HG03097 (cell line): Measurements from ENCODE around the gene PTPN14.

Experiments used
- ATAC-seq: cut with Tn5 transposase; IDR thresholded peaks from one replicate; pipeline ENCODE4 v1.9.1; 2021; ENCODE audit not compliant: unreplicated experiment, low FRiP score

PTPN14 gene

DNA sequence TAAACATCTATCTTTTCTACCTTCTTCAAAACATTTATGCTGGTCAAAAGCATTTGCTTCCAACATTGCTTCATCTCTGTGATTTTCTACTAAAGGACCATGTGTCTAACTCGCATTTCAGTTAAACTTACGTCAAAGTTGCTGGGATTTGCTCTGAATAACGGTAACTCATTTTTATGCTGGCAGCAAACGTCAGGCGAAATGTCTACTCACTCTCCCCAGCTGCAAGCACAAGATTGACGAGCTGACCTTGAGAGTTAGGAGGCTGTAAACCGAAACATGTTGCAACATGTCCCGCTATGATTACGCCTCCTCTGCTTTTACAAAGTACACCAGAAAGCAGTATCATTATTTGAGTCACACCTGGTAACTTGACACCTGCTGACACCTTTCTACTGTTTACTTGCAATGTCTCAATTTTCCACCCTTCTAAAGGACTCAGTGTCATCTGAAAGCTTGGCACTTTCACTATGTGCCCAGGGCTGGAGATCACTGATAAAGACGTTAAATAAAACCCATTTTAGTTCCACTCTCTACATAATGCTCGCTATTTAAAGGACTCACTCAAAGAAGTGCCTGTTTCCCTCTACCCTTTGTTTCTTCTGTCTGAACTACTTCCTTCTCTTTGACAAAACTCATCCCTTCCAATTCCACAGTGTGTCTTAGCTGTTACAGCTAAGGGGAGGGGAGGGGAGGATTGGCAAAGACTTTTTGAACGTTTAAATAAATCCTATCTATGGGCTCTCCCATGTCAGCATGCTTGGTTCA, 111.9 kb downstream of the PTPN14 start:
- ATAC-seq: peak; percentile 75

DNA sequence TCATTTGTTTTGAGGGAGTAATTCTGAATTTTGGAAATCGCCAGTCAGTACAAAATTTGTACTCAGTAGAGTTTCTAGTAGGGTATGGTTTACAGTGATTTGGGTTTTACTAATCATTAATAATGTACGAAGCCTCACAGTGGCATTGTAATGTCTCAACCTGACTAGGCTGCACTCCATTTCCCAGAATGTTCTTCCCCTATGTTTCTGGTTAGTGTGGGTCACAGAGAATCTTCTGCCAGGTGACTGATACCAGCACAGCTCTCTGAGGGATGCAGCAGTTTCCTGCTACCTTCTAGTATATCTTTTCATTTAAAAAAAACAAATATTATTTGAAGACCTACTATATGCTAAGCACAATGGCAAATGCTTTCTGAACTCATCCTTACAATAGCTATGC, 112.9 kb downstream of the PTPN14 start:
- ATAC-seq: no peak

DNA sequence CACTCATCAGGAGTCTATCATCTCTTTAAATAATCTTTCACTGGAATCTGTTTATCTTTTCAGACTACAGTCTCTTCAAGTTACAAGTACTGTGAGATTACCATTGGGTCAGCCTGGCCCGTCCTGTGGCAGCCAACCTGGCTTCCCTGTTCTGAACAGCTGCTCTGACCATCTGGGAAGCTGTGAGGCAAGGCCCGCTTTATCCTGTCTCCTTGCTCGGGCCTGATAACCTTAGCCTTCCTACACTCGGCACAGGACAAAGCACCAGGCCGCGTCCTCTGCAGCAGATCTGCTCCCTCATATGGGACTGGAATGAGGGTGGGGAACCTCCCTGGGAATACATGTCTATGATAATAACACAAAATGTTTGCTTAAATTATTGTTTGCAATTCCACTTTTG, 113.3 kb downstream of the PTPN14 start:
- no peak for ATAC-seq

DNA sequence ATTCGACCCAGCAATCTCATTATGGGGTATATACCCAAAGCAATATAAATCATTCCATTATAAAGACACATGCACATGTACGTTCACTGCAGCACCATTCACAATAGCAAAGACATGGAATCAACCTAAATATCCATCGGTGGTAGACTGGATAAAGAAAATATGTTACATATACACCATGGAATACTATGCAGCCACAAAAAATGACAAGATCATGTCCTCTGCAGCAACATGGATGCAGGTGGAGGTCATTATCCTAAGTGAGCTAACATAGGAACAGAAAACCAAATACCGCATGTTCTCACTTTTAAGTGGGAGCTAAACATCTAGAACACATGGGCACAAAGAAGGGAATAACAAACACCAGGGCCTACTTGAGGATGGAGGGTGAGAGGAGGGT, 115.5 kb downstream of the PTPN14 start:
- ATAC-seq: no peak

DNA sequence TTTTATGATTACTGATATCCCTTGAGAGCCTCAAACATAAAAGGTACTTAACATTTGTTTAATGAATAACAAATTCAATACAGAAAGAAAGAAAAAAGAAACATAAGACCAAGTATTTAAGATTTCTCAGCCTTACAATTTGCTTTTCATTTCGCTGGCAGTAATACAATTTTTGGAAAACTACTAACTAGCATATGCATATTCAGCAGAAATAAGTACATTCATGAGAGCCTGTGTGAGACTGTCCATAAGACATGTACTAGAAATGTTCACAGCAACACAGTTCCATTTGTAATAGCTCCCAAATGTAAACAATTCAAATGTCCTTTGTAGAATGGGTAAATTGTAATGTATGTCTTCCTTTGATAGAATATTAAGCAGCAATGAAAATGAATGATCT, 119.2 kb downstream of the PTPN14 start:
- no peak for ATAC-seq

DNA sequence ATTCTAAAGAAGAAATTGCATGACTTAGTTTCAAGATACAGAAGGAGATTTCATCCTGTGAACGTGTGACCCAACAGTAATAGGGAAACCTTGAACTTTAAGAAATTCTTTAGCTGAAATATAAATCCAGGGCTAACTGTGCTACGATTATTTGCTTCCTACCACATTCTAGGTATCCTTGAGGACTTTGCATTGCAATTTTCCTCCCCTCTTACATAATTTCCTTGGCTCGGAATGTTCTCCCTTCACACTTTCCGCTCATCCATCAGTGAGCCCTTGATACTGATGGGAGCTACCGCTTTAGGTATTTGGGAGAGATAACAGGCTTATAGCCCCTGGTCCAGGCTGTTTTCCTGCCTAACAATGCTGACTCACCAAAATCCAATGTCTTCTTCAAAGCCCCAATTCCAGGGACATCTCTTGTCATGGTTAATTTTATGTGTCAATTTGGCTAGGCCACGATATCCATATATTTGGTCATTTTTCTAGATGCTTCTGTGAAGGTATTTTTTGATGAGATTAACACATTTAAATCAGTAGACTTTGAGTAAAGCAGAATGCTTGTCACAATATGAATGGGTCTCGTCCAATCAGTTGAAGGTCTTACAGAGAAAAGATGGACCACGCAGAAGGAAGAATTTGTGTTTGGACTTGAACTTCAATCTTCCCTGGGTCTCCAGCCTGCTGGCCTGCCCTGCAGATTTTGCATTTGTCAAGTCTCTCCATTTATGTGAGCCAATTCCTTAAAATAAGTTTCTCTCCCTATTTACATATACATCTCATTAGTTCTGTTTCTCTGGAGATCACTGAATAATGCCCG, 121.2 kb downstream of the PTPN14 start:
- no peak for ATAC-seq

DNA sequence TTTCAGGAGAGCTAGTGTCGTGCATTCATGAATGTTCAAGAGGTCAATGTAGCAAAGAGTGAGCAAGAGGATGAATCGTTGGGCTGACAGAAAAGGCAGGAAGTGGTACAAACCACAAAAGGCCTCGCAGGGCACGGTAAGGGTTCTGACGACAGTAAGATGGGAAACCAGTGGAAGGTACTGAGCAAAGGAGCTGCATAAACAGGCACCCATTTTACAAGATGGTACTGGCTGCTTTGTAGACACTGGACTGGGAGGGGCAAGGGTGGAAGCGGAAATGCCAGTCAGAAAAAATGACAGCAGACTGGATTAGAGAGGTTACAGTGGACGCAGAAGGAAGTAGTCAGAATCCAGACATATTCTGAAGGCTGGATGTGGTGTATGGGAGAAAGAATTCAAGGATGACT, 123.5 kb downstream of the PTPN14 start:
- ATAC-seq: peak; percentile 99

DNA sequence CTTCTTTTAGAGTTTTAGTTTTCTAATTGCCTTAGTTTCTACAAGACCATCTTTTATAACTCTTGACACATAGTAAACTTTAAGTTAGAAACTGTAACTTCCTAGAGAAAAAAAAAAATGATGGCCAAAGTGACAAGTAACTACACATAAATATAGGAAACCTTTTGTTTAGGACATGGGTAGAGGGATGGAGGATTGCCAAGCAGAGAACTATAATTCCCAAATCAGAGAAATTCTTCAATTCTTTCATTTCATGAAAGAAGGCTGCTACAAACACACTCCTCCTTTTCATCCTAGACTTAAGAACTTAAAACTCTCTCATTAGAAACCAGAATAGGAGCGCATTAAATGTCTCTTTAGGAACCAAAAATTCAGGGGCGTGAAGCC, 125.0 kb downstream of the PTPN14 start:
- ATAC-seq: no peak

DNA sequence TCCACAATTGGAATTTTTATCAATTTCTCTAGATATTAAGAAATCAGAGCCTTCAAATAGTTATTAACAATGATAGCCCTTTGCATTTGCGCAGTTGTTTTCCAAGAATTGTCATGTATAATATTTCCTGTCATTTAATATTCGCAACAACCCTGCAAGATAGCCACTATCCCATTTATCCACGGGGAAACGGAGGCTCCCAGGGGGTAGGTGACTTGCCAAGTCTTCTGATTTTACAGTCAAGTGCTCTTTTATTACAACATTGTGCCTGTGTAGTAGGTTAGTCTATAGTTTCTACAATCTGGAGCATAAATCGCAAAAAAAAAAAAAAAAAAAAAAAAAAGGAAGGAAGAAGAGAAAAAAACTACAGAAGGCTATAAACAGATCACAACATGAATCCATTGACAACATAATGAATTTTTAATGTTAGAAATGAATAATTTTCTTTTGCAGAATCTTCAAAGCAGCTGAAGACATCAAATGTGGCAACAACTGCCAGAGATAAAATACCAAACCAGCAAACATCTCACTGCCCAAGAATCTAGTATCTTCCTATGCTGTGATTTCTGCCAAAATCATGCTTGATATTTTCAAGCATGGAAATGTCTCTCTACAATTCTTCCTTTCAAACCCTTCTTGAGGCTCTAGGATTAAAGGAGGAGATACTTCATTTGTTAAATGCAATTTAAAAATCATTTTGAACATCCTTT, 125.5 kb downstream of the PTPN14 start:
- ATAC-seq: no peak

DNA sequence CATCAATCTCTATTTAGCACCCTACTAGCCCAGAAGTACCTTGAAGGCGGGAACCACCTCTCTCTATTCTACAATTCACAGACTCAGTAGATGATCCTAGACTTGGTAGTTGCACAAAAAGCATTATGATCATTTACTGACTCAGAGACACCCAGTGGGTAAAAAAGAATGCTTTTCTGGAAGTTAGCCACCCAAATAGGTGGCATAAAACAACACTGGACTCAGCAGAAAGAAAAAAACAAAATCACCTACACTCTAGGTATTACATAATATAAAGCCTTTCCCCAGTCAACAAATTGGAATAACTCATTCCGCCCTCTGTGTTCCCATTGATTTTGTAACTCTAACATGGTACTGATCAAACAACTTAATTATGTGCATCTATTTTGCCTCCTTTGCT, 126.3 kb downstream of the PTPN14 start:
- ATAC-seq: no peak

DNA sequence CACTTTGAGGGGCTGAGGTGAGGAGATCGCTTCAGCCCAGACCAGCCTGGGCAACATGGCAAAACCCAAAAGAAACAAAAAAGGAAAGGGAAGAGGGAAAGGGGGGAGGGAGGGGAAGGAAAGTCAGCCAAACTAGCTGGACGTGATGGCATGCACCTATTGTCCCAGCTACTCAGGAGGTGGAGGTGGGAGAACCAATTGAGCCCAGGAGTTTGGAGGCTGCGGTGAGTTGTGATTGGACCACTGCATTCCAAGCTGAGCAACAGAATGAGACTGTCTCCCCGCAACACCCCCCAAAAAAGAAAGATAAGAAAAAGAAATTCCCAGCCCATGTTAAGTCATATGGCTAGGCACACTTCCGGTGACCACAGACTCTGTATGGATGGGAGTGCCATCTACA, 128.4 kb downstream of the PTPN14 start:
- ATAC-seq: no peak

DNA sequence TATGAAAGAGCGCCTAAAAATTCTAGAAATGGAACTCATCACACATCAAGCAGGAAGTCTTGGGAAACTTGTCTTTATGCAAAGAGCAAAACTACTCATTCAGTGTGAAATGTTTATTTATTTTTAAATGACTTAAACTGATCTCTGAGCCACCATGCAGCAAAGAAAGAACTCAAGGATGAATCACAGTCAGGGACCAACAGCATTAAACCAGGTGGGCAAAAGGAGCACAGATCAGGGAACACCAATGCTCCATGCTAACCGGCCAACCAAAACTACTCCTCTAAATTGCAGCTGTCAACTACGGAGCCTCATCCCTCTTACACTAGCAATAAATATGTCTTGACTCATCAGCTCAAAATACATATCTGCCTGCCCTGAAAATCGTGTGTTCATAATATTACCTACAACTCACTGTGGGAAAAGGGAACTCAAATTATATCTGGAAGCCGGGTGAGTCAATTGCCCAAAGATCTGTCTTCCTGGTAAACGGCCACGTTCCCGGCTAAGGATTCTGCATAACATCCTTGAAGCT, 129.2 kb downstream of the PTPN14 start:
- ATAC-seq: no peak

DNA sequence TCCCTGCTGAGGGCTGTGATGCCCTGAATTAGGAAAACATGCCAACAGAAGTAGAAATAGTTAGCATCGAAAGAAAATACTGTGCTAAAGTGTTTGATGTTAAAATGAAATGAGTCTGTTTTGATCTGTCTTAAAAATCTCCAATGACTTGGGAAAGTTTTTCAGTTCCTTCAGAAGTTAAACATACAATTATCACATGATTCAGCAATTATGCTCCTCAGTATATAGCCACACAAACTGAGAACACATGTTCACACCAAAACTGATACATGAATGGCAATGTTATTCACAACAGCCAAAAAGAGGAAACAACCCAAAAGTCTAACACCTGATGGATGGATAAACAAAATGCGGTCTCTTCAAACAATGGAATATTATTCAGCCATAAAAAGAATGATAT, 130.6 kb downstream of the PTPN14 start:
- ATAC-seq: no peak

DNA sequence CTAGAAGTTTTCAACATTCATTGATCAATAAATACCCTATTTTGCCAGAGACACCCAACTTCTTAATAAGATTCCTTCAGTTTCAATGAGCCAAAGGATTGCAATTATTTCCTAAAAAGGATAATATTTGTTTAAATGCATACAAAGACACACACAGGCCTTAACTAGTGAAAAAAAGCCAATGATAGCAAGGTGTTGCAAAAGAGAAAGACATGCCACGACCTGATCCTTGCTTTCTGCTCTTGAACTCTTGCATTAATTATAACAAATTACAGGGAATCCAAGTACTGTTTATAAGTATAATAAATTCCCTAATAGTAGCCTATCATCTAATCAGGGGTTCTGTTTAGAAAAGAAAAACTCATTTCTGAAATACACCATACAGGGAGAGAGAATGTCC, 131.1 kb downstream of the PTPN14 start:
- ATAC-seq: no peak

DNA sequence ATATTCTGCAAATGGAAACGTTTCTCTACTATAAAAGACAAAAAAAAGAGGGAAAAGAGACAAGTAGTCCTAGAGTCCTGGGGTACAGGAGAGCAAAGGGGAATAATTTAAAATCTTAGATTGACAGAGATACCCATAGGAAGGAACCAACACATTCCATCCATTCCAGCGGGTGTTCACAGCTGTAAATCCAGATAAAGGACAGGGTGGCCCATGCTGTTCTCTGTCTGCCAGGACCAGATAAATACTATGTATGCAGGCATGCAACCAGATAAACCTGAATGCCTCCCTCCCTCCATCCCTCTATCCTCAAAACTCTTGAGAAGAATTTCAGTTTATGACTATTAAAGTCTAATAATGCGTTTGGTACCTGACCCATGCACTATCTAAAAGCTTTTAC, 131.8 kb downstream of the PTPN14 start:
- no peak for ATAC-seq

DNA sequence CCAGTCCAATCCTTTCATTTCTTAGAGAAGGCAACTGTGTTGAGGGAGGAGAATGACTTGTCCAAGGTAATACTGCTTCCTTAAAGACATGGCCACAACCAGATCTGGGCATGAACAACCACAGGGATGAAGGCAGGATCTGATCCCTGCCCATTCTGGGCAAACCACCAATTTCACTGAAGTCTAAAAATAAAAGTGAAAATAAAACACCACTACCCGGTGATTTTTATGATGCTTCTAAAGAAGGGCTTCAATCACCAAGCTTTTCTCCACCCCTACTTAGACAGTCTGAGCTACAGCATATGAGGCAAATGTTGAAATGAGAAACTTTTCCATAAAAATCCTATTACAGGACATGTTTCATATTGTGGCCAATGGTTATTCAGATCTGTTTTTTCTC, 133.0 kb downstream of the PTPN14 start:
- ATAC-seq: no peak

DNA sequence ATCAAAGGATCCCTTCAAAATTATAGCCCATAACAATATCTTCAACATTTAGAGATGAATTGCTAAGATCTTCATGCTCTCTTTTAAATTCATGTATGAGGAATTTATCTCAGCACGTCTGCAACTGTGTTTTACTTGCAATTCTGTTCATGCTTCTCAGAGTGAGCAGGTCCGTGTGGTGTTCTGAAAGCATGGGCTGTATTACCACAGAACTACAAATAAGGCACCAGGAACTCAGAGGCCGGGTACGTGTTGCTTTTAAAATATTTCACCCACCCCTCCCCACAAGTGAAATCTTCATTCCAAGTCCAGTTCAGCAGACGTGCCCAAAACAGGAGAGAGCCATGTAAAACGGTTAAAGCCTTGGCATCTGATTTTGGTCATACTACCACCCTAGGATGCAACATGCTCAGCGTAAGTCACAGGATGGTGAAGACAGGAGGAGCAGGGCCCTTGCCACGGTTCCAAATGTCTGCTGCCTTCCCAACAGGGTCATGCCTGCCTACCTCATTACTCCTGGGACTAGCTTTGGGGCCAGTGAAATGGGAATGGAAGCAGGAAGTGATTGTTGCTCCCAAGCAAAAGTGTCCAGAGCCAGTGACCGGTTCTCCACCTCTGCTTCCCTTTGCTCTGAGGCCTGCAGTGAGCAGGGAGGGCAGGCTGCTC, 133.7 kb downstream of the PTPN14 start:
- ATAC-seq: no peak

DNA sequence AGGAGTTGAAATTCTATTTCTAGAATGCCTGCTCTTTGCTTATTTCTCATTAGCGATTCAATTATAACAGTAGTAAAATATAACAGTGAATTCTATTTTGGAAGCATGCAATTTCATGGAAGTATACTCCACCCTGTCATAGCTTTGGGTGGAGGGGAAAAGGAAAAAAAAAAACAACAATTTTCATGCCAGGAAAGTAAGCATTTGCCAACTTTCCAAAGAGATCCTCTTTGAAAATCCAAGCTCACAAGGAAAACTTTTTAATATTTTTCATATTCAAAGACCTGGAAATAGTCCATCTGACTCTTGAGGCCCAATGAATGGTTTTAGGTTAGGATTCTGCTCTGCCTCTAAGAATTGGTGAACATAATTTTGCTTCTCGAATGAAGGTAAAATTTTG, 134.5 kb downstream of the PTPN14 start:
- no peak for ATAC-seq

DNA sequence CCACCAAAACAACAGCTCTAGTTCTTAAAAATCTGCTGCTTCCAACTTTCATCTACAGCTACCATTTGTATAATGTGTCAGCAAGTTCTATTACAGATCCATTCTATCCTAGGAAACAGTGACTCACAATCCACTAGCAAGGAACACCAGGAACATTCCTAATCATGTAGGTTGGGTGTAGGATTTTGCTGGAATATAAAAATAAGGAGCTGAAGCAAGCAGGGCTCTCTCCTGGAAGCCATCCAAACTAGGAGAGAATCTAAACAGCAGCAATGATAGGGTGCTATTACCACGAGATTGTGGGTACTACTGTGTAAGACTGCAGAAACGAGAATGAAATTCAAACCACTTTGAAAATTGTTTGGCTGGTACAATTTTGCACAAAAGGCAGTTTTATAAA, 135.0 kb downstream of the PTPN14 start:
- no peak for ATAC-seq

DNA sequence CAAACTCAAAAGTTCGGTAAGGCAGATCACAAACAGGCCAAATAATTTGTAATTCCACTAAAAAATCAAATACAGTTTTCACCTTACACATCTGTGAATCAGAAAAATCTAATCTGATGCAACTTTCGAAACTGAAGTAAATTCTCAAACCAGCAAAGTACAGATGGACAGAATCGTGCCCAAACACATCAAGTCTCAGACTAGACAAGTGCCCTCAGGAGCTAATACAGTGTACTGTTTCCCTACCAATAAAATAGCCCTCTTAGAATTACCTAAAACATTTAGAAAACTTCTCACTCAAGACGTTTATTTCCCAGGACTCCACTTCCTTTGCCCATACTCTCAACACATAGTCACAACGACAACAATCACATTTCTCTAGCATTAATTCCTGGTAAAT, 136.3 kb downstream of the PTPN14 start:
- ATAC-seq: no peak

DNA sequence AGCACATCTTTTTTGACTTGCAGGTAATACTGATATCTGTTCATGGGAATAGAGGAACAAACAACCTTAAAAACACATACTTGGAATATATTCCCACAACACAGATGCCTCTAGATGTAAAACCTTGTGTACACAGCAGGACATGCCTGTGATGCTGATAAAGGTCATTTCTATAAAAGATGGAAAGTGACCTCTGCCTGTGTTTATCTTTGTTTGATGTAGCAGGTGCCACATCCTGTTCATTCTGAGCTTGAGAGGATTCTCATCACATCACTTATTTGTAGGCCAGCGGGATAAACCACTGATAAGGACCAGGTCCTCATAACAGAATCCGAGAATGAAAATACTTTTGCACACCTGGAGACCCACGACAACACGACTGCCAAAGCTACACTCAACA, 136.7 kb downstream of the PTPN14 start:
- no peak for ATAC-seq
